GM19193 (cell line): ENCODE results near the gene CPXCR1.

ENCODE experiments used
- POLR2A ChIP-seq: IDR thresholded peaks from 4 replicates; pipeline ENCODE4 v1.6.1; 2011; ENCODE audit not compliant: insufficient read depth, insufficient read length; ENCODE audit errors: extremely low read depth

Gene CPXCR1

GRCh38 chrX:88746925-88747324 is at the start of gene CPXCR1:
TSS of gene CPXCR1 (plus strand) at chrX:88747225. CDS start at chrX:88753415, 6,190 bp downstream.
- no peak for TF ChIP-seq POLR2A

- TF ChIP-seq POLR2A = no peak
Observed at GRCh38 chrX:88735835-88736234, 11.2 kb upstream of the CPXCR1 start.

- TF ChIP-seq POLR2A = no peak
Observed at GRCh38 chrX:88789825-88790224, 42.8 kb downstream of the CPXCR1 start.
